B cell (primary cell): ENCODE data around the gene SLIT3. TPM values are rescaled to one million over a fixed set of nuclear protein-coding genes. Genes with fewer than 3 reads are reported as not detected.

Experiments
- ATAC-seq: fragments of 200-7000 bp; cut with Tn5 transposase; one replicate; pipeline ENCODE4 v1.10.0; 2021; ENCODE audit warnings: low read depth, mild to moderate bottlenecking, moderate number of reproducible peaks, moderate library complexity
- CTCF ChIA-PET: fragments of 350-600 bp; sonication (Branson Sonifier 250); formaldehyde crosslinking; loops from one replicate; lab custom pipeline; 2021; ENCODE audit warnings: antibody characterized with exemption, inconsistent platforms; lab: Charles Lee
- POLR2A ChIA-PET: fragments of 350-600 bp; sonication (Branson Sonifier 250); formaldehyde crosslinking; loops from one replicate; lab custom pipeline; 2021; ENCODE audit warnings: antibody characterized with exemption; lab: Charles Lee
- DNase-seq: peaks from one replicate; pipeline ENCODE4 v3.0.0; 2013
- H2AFZ ChIP-seq: 2 replicates; pipeline ENCODE4 v1.6.1; 2012; ENCODE audit warnings: mild to moderate bottlenecking, low read depth, low read length; ENCODE audit not compliant: insufficient read depth, poor library complexity, severe bottlenecking
- H3K27ac ChIP-seq, 2 donors: 1 replicate in 1 of 2; 2 replicates in 1 of 2; pipeline ENCODE4 v1.5.1; 2012 to 2013; ENCODE audit warnings: low read length in 2 of 2, mild to moderate bottlenecking in 2 of 2, moderate library complexity in 1 of 2
- H3K27me3 ChIP-seq, 4 experiments: fragments of 200-600 bp in 1 of 4; sonication (generic) in 1 of 4; replicated peaks in 1 of 4; 1 replicate in 2 of 4; 2 replicates in 2 of 4; pipeline versions ENCODE4 v1.6.1 to v1.7.0; 2013 to 2016; ENCODE audit warnings: low read length in 3 of 4, mild to moderate bottlenecking in 2 of 4, mixed read lengths in 1 of 4, moderate library complexity in 1 of 4; ENCODE audit not compliant: insufficient read depth in 4 of 4, control insufficient read depth in 3 of 4; ENCODE audit errors: control extremely low read depth in 1 of 4
- H3K36me3 ChIP-seq, 2 experiments: replicated peaks in 1 of 2; 1 replicate in 1 of 2; 2 replicates in 1 of 2; pipeline versions ENCODE4 v1.6.1 to v1.7.1; 2013; ENCODE audit warnings: low read length in 1 of 2; ENCODE audit not compliant: insufficient read depth in 2 of 2, control insufficient read depth in 1 of 2; ENCODE audit errors: control extremely low read depth in 1 of 2, extremely low read depth in 1 of 2
- H3K4me1 ChIP-seq, 2 donors: fragments of 200-600 bp in 1 of 2; sonication (generic) in 1 of 2; 1 replicate in 1 of 2; 2 replicates in 1 of 2; pipeline versions ENCODE4 v1.5.1 to v1.6.1; 2013 to 2017; ENCODE audit warnings: low read length in 2 of 2; ENCODE audit not compliant: control insufficient read depth in 2 of 2, insufficient read depth in 2 of 2
- H3K4me2 ChIP-seq: replicated peaks from 2 replicates; pipeline ENCODE3; 2012; ENCODE audit warnings: mild to moderate bottlenecking, low read depth, low read length; ENCODE audit not compliant: poor library complexity, severe bottlenecking
- H3K4me3 ChIP-seq, 5 experiments: fragments of 200-600 bp in 1 of 5; sonication (generic) in 1 of 5; 1 replicate in 3 of 5; 2 replicates in 2 of 5; pipeline versions ENCODE4 v1.5.1 to v1.7.0; 2011 to 2016; ENCODE audit warnings: low read length in 4 of 5, mild to moderate bottlenecking in 4 of 5, low read depth in 2 of 5, control low read depth in 1 of 5, moderate library complexity in 1 of 5; ENCODE audit not compliant: insufficient read depth in 1 of 5; ENCODE audit errors: control extremely low read depth in 1 of 5, extremely low read depth in 1 of 5
- H3K79me2 ChIP-seq: fragments of 200-600 bp; sonication (generic); one replicate; pipeline ENCODE4 v1.6.0; 2016; ENCODE audit warnings: low read length; ENCODE audit not compliant: control insufficient read depth, insufficient read depth
- H3K9ac ChIP-seq: fragments of 200-600 bp; sonication (generic); 2 replicates; pipeline ENCODE4 v1.6.1; 2017; ENCODE audit warnings: mild to moderate bottlenecking, low read length, moderate library complexity
- H3K9me3 ChIP-seq, 3 donors: one replicate each; pipeline versions ENCODE4 v1.6.1 to v1.7.1; 2013; ENCODE audit warnings: low read length in 2 of 3; ENCODE audit not compliant: control insufficient read depth in 2 of 3, insufficient read depth in 1 of 3; ENCODE audit errors: control extremely low read depth in 1 of 3
- H4K20me1 ChIP-seq: 2 replicates; pipeline ENCODE4 v1.6.0; 2012; ENCODE audit warnings: mild to moderate bottlenecking, low read length; ENCODE audit not compliant: insufficient read depth, control insufficient read depth, poor library complexity, severe bottlenecking
- H3K27ac Mint-ChIP-seq: one replicate; pipeline ENCODE4 v1.8.0; 2021; ENCODE audit warnings: mixed read lengths
- H3K27me3 Mint-ChIP-seq: one replicate; pipeline ENCODE4 v1.8.0; 2021; ENCODE audit warnings: mixed read lengths
- H3K4me1 Mint-ChIP-seq: one replicate; pipeline ENCODE4 v1.8.0; 2021; ENCODE audit warnings: mixed read lengths
- H3K4me3 Mint-ChIP-seq: one replicate; pipeline ENCODE4 v1.8.0; 2021; ENCODE audit warnings: mixed read lengths
- H3K9me3 Mint-ChIP-seq: one replicate; pipeline ENCODE4 v1.8.0; 2022; ENCODE audit warnings: mixed read lengths; ENCODE audit not compliant: insufficient read depth
- EZH2 ChIP-seq: IDR thresholded peaks from 2 replicates; pipeline ENCODE4 v1.6.1; 2012; ENCODE audit warnings: borderline replicate concordance, low read depth, mild to moderate bottlenecking, moderate library complexity, low read length; ENCODE audit not compliant: insufficient read depth, poor library complexity, severe bottlenecking
- WGBS: methylation state at CpG from one replicate; pipeline ENCODE4 v1.1.5; 2013; ENCODE audit warnings: missing lambda C conversion rate; ENCODE audit not compliant: insufficient coverage; 5-methylcytosine and 5-hydroxymethylcytosine counted together
- intact Hi-C: fragments of 100-400 bp; cut with micrococcal nuclease; formaldehyde crosslinking; loops from one replicate; pipeline ENCODE4 v1.10.0; 2022
- polyA plus RNA-seq: library from polyadenylated mRNA; depleted of rRNA; stranded (reverse); fragments of >200 nt; gene quantifications from 2 replicates; pipeline ENCODE4 v1.2.3, GENCODE V29; 2012
- total RNA-seq, 2 donors: library from RNA; stranded (reverse); fragments of 120-200 nt in 1 of 2; gene quantifications; 1 replicate in 1 of 2; 2 replicates in 1 of 2; pipeline versions ENCODE4 v1.2.3 to v1.2.4, GENCODE V29; 2013 to 2022
- TF ChIP-seq, protein P1 (sequence below): fragments of 200-600 bp; IDR thresholded peaks from one replicate; pipeline ENCODE4 v1.8.0; 2022; ENCODE audit warnings: antibody characterized with exemption, mild to moderate bottlenecking

SLIT3 gene
- total and polyA plus RNA-seq, 2 donors (not counting 1 experiment from before 2014, with no cell fraction given) = not detected

DNA sequence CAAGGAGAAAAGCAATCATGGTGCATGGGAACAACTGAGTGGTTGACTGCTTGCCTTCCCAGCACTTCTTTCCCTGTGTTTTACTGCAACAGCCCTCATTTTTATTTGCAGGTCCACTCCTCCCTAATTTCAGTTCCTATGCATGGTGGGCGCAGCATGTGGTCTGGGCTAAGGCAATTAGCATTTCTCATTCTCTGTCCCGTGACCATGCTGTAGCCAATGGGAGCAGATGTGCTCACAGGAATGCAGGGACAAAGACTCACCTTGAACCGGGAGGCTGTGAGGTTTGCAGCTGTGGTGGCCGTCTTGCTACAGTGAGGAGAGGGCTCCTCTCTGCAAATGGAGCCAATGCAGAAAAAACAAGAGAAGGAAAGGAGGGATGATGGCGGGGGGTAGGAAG, 315.5 kb downstream of the SLIT3 start:
- Histone ChIP-seq H3K79me2 (no peaks in the 10 kb centered on the region), H2AFZ (no peak overlapping the region), H3K9ac (no peak overlapping the region), H4K20me1 (no peaks in the 10 kb centered on the region), H3K4me1 (no peaks in the 10 kb centered on the region), H3K9me3 (no peaks in the 10 kb centered on the region), H3K27me3 (peaks cover 0 to 13% (median 5%) of the 10 kb centered on the region in 4 experiments), H3K36me3 (no peaks in the 10 kb centered on the region), H3K4me2 (no peak overlapping the region), H3K4me3 (no peak overlapping the region), H3K27ac (no peak overlapping the region)
- Mint-ChIP-seq H3K27ac (no peak overlapping the region), H3K27me3 (peaks cover 26% of the 10 kb centered on the region), H3K4me1 (peaks cover 2% of the 10 kb centered on the region), H3K4me3 (no peak overlapping the region), H3K9me3 (no peaks in the 10 kb centered on the region)
- TF ChIP-seq, protein P1, sequence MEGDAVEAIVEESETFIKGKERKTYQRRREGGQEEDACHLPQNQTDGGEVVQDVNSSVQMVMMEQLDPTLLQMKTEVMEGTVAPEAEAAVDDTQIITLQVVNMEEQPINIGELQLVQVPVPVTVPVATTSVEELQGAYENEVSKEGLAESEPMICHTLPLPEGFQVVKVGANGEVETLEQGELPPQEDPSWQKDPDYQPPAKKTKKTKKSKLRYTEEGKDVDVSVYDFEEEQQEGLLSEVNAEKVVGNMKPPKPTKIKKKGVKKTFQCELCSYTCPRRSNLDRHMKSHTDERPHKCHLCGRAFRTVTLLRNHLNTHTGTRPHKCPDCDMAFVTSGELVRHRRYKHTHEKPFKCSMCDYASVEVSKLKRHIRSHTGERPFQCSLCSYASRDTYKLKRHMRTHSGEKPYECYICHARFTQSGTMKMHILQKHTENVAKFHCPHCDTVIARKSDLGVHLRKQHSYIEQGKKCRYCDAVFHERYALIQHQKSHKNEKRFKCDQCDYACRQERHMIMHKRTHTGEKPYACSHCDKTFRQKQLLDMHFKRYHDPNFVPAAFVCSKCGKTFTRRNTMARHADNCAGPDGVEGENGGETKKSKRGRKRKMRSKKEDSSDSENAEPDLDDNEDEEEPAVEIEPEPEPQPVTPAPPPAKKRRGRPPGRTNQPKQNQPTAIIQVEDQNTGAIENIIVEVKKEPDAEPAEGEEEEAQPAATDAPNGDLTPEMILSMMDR = no peak
- TF ChIP-seq EZH2 = no peak
- intact Hi-C loops = no loop called here
- ATAC-seq (no peak), DNase-seq (no peak)
- CTCF ChIA-PET = no interaction called here
- POLR2A ChIA-PET = no interaction called here
- 74% methylated on average over 4 of the region's 5 CpGs for WGBS

DNA sequence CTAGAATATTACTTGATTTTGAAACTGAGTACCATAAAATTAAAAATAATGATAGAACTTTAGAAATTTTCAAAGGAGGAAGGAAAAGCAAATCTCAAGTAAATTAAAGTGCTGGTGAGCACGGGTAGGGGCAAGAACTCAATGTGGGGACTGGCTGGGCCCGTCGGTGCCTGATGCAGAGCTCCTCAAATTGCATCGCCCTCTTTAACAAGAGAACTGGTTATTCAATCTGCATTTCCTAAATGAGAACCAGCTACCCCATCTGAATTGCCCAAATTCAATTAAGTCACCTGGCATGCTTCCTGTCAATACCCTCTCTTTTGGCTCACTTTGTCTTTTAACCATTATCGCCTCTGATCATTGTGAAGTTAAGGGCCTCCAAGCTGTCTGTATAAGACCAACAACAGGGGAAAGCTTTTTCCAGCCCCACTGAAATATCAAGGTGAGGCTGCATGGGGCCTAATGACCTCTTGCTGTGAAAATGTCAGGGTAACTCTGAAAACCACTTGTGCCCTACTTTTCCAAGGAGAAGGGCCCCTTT, 316.7 kb downstream of the SLIT3 start:
- peaks cover 26% of the 10 kb centered on the region for H3K27me3 Mint-ChIP-seq
- POLR2A ChIA-PET = no interaction called here
- Histone ChIP-seq H3K27ac (no peak overlapping the region), H3K9me3 (no peaks in the 10 kb centered on the region), H3K4me2 (no peak overlapping the region), H2AFZ (no peak overlapping the region), H3K9ac (no peak overlapping the region), H3K4me3 (no peak overlapping the region), H3K36me3 (no peaks in the 10 kb centered on the region), H3K79me2 (no peaks in the 10 kb centered on the region), H3K4me1 (no peaks in the 10 kb centered on the region), H4K20me1 (no peaks in the 10 kb centered on the region), H3K27me3 (peaks cover 0 to 13% (median 5%) of the 10 kb centered on the region in 4 experiments)
- no peaks in the 10 kb centered on the region for H3K9me3 Mint-ChIP-seq
- no peak overlapping the region for H3K4me3 Mint-ChIP-seq
- no peak overlapping the region for H3K27ac Mint-ChIP-seq
- no peaks in the 10 kb centered on the region for H3K4me1 Mint-ChIP-seq
- intact Hi-C loops = no loop called here
- WGBS = 79% methylated on average over 4 of the region's 5 CpGs
- TF ChIP-seq, protein P1 = no peak
- TF ChIP-seq EZH2 = no peak
- CTCF ChIA-PET = interaction anchor here (1.9 kb wide), 1 partner anchor 596 kb away, joined by 6 read pairs; no protein-coding TSS in a partner anchor
- DNase-seq (no peak), ATAC-seq (no peak)
